ENCODE measurements around the gene EPRS1.
"Not testable (repeated sequence)": the region's sequence is repeated elsewhere in the genome, so short reads cannot be mapped to it uniquely, and the experiment has no call there.

The EPRS1 gene

DNA sequence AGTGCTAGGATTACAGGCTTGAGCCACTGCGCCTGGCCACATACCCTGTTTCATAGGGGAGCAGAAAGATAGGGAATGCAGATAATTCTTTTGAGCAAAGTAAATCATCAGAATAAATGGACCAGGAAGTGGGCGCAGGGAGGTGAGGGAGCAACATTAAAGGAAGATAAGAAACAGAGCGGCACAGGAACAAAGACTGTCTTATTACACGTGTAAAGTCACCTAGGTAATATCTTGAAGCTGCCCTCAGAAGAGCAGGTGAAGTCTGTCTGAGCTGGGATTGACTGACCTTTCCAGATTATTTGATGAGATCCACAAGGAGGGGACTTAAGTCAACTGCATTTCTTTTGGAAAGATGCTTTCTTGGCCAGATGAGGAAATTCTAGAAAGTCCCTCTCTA lies 7.7 kb downstream of the EPRS1 start:
- no peak for DNase-seq (ENCODE audit: low read depth)

- DNase-seq (ENCODE audit: low read depth): not testable (repeated sequence)
These were observed 8.5 kb downstream of the EPRS1 start for GRCh38 chr1:220037810-220038209.

GRCh38 chr1:220032911-220033310 lies 13.4 kb downstream of the EPRS1 start:
- no peak for DNase-seq (ENCODE audit: low read depth)

GRCh38 chr1:220031287-220031686 lies 15.0 kb downstream of the EPRS1 start:
- DNase-seq (ENCODE audit: low read depth): no peak

GRCh38 chr1:220028346-220028895 lies 17.9 kb downstream of the EPRS1 start:
- no peak for DNase-seq (ENCODE audit: low read depth)

- DNase-seq (ENCODE audit: low read depth): no peak
These were observed 27.2 kb downstream of the EPRS1 start for GRCh38 chr1:220019071-220019470.

GRCh38 chr1:220013497-220013896 lies 32.8 kb downstream of the EPRS1 start:
- DNase-seq (ENCODE audit: low read depth): peak; percentile 81

DNA sequence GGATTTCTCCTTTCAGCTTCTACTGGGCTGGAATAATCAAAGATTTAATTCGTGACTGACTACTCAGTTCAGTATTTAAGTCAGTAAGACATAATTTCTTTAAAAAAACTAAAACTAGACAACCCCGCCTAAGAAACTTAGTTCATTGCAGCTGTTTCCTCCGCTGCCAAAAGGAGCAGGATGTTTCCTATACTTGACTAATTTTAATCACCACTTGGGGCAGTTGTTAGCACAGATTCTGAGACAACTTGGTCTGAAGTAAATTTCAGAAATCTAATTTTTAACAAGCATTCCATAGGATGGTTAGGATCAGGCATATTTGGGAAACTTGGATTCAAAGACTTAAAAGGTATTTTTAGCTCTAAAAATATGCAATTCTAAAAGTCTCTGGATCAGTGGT lies 34.0 kb downstream of the EPRS1 start:
- peak; percentile 40 for DNase-seq (ENCODE audit: low read depth)

- DNase-seq (ENCODE audit: low read depth): no peak
These were observed 34.7 kb downstream of the EPRS1 start for GRCh38 chr1:220011620-220012019.

DNA sequence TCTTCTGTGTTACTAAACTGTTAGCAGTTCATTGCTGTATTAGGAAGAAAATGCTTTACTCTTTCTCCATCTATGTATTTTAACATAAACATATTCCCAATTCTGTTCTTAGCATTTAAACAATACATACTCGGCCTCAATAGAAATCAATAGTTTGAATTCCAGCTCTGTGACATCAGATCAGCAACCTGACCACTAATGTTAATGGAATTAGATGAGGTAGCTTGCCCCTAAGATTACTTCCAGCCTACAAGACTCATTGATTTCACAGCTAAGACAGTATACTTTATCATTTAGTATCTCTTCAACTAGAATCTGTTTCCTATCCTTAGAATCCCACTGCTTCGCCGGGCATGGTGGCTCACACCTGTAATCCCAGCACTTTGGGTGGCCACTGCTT lies 38.9 kb downstream of the EPRS1 start:
- peak; percentile 62 for DNase-seq (ENCODE audit: low read depth)

DNA sequence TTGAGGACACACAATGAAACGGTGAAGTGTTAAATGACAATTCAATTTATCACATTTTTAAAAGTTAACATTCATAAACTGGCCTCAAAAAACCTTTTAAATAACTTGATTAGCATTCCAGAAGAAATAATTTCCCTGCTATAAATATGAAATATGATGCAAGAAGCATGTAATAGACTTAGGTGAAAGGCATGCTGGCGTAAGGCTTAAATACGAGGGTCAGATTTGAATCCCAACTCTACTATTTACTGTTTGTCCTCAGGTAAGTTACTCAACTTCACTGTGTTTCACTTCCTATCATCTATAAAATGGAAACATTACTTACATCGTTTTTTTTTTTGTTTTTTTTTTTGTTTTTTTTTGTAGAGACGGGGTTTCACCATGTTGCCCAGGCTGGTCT lies 40.8 kb downstream of the EPRS1 start:
- no peak for DNase-seq (ENCODE audit: low read depth)

DNA sequence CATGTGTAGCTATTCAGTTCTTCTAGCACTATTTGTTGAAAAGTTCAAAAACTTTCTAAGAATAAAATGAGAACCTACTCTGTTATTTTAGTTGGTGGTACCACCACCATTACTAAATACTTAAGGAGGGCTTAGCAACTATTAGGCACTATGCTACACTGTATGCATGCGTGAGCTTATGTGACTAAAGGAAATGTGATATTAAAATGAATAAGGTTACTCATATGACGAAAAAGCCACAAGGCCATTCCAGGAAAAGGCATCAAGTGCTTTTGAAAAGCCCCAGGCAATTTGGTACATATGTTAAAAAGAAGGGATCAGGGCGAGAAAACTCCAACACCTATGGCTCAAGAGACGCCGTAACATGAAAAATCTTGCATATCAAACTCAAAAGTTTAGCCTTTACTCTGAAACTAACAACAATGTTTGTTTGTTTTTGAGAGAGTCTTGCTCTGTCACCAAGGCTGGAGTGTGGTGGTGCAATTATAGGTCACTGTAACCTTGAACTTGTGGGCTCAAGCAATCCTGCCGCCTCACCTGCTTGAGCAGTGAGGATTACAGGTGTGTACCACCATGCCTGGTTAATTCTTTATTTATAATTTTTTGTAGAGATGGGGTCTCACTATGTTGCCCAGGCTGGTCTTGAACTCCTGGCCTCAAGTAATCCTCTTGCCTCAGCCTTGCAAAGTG lies 42.5 kb downstream of the EPRS1 start:
- no peak for DNase-seq (ENCODE audit: low read depth)

- DNase-seq (ENCODE audit: low read depth): no peak
These were observed 43.3 kb downstream of the EPRS1 start for GRCh38 chr1:220003015-220003414.

DNA sequence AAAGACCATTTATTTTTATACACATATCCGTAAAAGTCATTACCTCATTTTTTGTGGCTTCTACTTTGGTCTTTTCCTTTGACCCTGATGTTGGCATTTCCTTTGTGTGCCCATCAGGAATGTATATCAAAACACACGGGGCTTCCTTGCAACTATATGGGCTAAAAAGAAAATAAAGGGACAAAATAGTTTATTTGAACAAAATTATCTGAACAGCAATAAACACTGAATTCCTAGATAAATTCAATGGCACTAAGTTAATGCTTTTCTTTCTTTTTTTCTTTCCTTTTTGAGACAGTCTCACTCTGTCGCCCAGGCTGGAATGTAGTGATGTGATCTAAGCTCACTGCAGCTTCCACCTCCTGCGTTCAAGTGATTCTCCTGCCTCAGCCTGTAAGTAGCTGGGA lies 45.2 kb downstream of the EPRS1 start:
- DNase-seq (ENCODE audit: low read depth): peak; percentile 60

DNA sequence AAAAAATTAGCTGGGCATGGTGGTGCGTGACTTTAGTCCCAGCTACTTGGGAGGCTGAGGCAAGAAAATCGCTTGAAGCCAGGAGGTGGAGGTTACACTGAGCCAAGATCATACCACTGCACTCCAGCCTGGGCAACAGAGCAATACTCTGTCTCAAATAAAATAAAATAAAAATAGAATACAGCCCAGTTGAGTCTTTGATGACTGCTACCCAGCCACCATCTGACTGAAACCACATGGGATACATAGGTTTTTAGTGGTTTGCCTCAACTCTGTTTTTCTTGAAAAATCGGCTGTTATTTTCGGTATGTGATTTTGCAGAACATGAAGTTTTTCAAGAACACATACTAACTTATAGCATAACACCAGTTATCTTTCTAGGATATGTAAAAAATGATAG lies 46.5 kb downstream of the EPRS1 start:
- no peak for DNase-seq (ENCODE audit: low read depth)

Measured in iris pigment epithelial cell (primary cell).